HUES6 (cell line): ENCODE results near the gene USP6.
"Not testable (repeated sequence)": the region's sequence is repeated elsewhere in the genome, so short reads cannot be mapped to it uniquely, and the experiment has no call there.

Source experiments
- H3K27ac ChIP-seq: 2 replicates; pipeline ENCODE4 v1.7.0; 2013; ENCODE audit warnings: low read depth, mild to moderate bottlenecking, low read length, inconsistent platforms
- H3K27me3 ChIP-seq: 2 replicates; pipeline ENCODE4 v1.6.1; 2013; ENCODE audit warnings: low read length; ENCODE audit not compliant: control insufficient read depth, insufficient read depth
- H3K36me3 ChIP-seq: 2 replicates; pipeline ENCODE4 v1.6.1; 2013; ENCODE audit warnings: low read length; ENCODE audit not compliant: control insufficient read depth, insufficient read depth
- H3K4me1 ChIP-seq: 2 replicates; pipeline ENCODE4 v1.6.1; 2013; ENCODE audit warnings: low read length; ENCODE audit not compliant: control insufficient read depth, insufficient read depth
- H3K4me3 ChIP-seq: 2 replicates; pipeline ENCODE4 v1.5.1; 2013; ENCODE audit warnings: low read depth, low read length
- H3K9ac ChIP-seq: one replicate; pipeline ENCODE4 v1.6.1; 2013; ENCODE audit warnings: mild to moderate bottlenecking, low read length
- H3K9me3 ChIP-seq: 2 replicates; pipeline ENCODE4 v1.6.1; 2013; ENCODE audit warnings: low read depth, low read length; ENCODE audit not compliant: control insufficient read depth, insufficient read depth

The USP6 gene

GRCh38 chr17:5203178-5203907 is 87.5 kb downstream of the USP6 start:
- no peaks in the 10 kb centered on the region for H3K36me3 ChIP-seq
- H3K4me3 ChIP-seq: no peak overlapping the region
- H3K27ac ChIP-seq: no peak overlapping the region
- H3K9me3 ChIP-seq: no peaks in the 10 kb centered on the region
- no peak overlapping the region for H3K9ac ChIP-seq
- no peaks in the 10 kb centered on the region for H3K27me3 ChIP-seq
- no peaks in the 10 kb centered on the region for H3K4me1 ChIP-seq

- H3K27ac ChIP-seq: no peak overlapping the region
Measured at GRCh38 chr17:5203908-5204294, 88.1 kb downstream of the USP6 start.

DNA sequence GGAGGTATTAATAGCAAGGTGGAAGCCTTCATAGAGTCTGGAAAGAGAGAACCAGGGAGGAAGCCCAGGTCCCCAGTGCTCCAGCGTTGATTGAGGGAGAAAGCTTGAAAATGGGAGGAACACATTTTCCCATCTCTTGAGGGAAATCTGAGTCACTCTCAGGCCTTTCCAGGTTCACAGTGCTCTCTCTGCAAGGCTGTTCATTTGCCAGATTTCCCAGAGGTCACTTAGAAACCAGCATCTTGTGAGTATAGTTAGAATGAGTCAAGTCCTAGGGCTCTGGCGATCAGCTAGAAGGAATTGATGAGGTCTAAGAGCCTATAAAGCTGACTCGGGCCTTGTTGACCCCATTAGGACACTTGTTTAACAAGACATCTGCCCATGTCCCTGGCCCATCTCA is 93.6 kb downstream of the USP6 start:
- no peak overlapping the region for H3K9ac ChIP-seq
- H3K9me3 ChIP-seq: no peaks in the 10 kb centered on the region
- H3K4me1 ChIP-seq: no peaks in the 10 kb centered on the region
- no peak overlapping the region for H3K27ac ChIP-seq
- no peak overlapping the region for H3K4me3 ChIP-seq
- no peaks in the 10 kb centered on the region for H3K27me3 ChIP-seq
- no peaks in the 10 kb centered on the region for H3K36me3 ChIP-seq

More at GRCh38 chr17:5203908-5204294, 88.1 kb downstream of the USP6 start:
- Histone ChIP-seq H3K4me3 (no peak overlapping the region), H3K4me1 (no peaks in the 10 kb centered on the region), H3K9ac (no peak overlapping the region), H3K27me3 (no peaks in the 10 kb centered on the region), H3K36me3 (no peaks in the 10 kb centered on the region), H3K9me3 (no peaks in the 10 kb centered on the region)

DNA sequence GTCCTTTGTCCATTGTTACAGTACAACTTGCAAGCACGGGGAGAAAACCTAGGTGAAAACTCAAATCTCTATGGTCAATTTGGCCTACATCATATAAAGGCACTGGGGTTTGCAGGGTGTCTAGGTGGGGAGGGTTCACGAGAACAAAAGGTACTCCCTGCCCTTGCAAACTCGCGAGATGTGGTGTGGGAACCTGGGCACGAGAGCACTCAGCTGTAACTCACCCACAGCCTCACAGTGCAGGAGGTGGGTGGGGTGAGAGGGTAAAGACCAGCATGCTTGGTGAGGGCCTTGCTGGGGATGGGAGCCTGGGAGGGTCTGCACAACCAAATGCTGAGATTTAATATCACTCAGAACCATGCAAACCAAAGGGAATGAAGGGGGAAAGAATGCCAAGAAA is 94.3 kb downstream of the USP6 start:
- no peaks in the 10 kb centered on the region for H3K4me1 ChIP-seq
- H3K27me3 ChIP-seq: no peaks in the 10 kb centered on the region
- H3K36me3 ChIP-seq: no peaks in the 10 kb centered on the region
- no peak overlapping the region for H3K4me3 ChIP-seq
- no peaks in the 10 kb centered on the region for H3K9me3 ChIP-seq
- H3K27ac ChIP-seq: no peak overlapping the region
- H3K9ac ChIP-seq: no peak overlapping the region

DNA sequence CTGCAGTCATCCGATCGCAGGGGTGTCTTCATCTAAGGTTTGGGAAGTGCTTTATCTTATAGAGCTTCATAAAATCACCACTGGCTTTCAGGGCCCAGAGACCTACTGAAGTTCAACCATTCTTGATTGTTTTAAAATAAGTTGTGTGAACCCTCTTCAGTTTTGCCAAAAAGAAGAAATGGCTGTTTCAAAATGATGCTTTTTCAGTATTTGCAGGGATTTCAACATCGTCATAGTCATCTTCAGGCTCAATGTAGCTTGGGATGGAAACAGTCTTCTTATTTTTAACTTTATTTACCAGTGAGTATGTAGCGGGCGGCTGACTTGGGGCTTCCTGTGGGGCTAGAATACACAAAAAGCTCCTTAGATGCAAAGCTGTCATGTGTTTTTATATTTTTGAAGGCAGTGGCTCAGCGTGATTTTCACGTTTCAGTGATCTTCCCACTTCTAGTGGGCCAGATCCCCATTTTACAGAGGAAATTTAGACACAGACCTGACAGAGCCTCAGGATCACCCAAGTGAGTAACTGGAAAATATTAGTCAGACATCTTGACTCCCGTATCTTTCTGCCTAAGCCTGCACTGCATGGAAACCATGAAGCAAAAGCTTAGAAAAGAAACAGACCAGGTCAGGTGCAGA is 94.9 kb downstream of the USP6 start:
- Histone ChIP-seq H3K27ac (no peak overlapping the region), H3K9ac (no peak overlapping the region)

DNA sequence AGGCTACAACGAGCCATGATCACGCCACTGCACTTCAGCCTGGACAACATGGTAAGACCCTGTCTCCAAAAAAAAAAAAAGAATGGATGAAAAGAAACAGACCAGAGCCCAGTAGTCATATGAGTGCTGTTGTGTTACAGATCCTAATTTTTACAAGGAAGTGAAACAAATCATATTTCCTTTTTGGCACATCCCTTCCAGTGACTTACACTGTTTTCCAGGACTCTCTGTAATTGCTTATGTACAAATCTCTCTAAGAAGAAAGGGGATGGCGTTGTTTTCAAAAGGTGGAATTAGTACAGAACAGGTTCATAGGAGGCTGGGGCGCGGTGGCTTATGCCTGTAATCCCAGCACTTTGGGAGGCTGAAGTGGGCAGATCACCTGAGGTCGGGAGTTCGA is 95.6 kb downstream of the USP6 start:
- Histone ChIP-seq H3K4me3 (no peak overlapping the region), H3K9me3 (no peaks in the 10 kb centered on the region), H3K27ac (no peak overlapping the region), H3K4me1 (no peaks in the 10 kb centered on the region), H3K36me3 (no peaks in the 10 kb centered on the region), H3K9ac (no peak overlapping the region), H3K27me3 (no peaks in the 10 kb centered on the region)

More for the DNA sequence above, 94.9 kb downstream of the USP6 start:
- H3K36me3 ChIP-seq: no peaks in the 10 kb centered on the region
- H3K4me3 ChIP-seq: no peak overlapping the region
- no peaks in the 10 kb centered on the region for H3K4me1 ChIP-seq
- H3K27me3 ChIP-seq: no peaks in the 10 kb centered on the region
- H3K9me3 ChIP-seq: no peaks in the 10 kb centered on the region

GRCh38 chr17:5217562-5217961 is 101.7 kb downstream of the USP6 start:
- not testable (repeated sequence) for H3K36me3 ChIP-seq, H3K9ac ChIP-seq, H3K27me3 ChIP-seq, H3K27ac ChIP-seq, H3K4me3 ChIP-seq, H3K4me1 ChIP-seq, H3K9me3 ChIP-seq

- H3K27me3 ChIP-seq: no peaks in the 10 kb centered on the region
- no peaks in the 10 kb centered on the region for H3K9me3 ChIP-seq
- no peaks in the 10 kb centered on the region for H3K36me3 ChIP-seq
- no peaks in the 10 kb centered on the region; the same call in 1 of the 2 replicates for H3K4me1 ChIP-seq
- H3K27ac ChIP-seq: no peak overlapping the region
- no peak overlapping the region for H3K4me3 ChIP-seq
- no peak overlapping the region for H3K9ac ChIP-seq
Measured at GRCh38 chr17:5219536-5219935, 103.7 kb downstream of the USP6 start.

DNA sequence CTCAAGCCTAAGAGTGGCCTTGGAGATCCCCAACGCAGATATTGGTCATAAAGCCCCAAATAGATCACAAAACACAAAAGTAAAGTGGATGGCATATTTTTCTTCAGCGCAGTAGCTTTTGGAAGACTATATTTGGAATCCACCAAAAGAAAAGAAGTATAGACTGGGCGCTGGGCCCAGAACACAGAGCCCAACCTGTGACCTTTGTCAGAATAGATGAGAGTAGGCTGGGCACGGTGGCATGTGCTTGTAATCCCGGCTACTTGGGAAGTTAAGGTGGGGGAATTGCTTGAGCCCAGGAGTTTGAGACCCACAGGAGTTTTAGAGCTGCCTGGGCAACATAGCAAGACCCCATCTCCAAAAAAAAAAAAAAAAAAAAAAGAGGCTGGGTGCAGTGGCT is 104.2 kb downstream of the USP6 start:
- Histone ChIP-seq H3K9ac (no peak overlapping the region), H3K27ac (no peak overlapping the region), H3K4me3 (no peak overlapping the region), H3K4me1 (no peaks in the 10 kb centered on the region; the same call in 1 of the 2 replicates), H3K36me3 (no peaks in the 10 kb centered on the region), H3K9me3 (no peaks in the 10 kb centered on the region), H3K27me3 (no peaks in the 10 kb centered on the region)

- H3K9me3 ChIP-seq, H3K27ac ChIP-seq, H3K4me1 ChIP-seq, H3K27me3 ChIP-seq, H3K4me3 ChIP-seq, H3K36me3 ChIP-seq, H3K9ac ChIP-seq: not testable (repeated sequence)
Measured at GRCh38 chr17:5221912-5222311, 106.1 kb downstream of the USP6 start.
